HG02571 (cell line): Measurements from ENCODE around the gene TRAP1.
"Not testable (repeated sequence)": the region's sequence is repeated elsewhere in the genome, so short reads cannot be mapped to it uniquely, and the experiment has no call there.

Experiments used
- ATAC-seq: cut with Tn5 transposase; IDR thresholded peaks from one replicate; pipeline ENCODE4 v1.9.1; 2021; ENCODE audit warnings: mild to moderate bottlenecking, moderate library complexity; ENCODE audit not compliant: unreplicated experiment

The TRAP1 gene

DNA sequence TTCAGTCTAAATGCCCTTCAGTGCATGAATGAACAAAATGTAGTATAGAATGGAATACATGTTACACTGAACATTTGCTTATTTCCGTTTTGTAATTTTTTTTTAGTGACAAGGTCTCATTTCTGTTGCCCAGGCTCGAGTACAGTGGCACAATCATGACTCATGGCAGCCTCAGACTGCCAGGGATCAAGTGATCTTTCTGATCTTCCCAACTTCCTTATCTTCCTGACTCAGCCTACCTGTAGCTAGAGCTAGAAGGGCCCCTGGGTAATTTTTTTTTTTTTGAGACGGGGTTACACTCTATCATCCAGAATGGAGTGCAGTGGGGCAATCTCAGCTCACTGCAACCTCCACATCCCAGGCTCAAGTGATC, 98.6 kb downstream of the TRAP1 start:
- ATAC-seq: no peak

DNA sequence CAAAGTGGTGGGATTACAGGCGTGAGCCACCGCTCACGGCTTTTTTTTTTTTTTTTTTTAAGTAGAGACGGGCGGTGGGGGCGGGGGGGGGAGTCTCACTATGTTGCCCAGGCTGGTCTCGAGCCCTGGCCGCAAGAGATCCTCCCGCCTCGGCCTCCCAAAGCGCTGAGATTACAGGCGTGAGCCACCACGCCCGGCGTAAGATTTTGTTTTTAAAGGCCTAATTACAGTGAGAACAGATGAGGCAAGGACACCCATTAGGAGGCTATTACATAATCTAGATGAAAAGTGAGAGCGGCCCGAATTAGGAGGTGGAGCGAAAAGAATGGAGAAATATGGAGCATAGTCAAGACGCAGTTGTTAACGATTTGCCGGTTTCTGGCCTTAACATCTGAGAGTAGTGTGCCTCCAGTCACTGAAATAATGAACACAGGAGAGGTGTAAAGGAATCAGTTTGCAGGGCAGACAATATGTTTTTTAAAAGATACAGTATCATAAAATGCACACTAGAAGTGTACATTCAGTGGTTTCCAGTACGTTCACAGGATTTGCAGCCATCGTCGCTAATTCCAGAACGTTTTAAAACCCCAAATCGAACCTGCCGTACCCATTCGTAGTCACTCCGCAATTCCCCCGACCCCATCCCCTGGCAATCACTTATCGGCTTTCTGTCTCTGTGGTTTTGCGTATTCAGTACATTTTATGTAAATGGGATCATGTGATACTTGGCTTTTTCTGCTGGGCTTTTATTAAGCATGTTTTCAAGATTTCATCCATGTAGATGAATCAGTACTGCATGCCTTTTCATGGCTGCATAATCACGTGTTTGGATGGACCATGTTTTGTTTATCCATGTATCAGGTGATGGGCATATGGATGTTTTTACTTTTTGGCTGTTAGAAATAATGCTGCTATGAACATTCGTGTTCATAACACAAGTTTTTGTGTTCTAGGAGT, 104.5 kb downstream of the TRAP1 start:
- no peak for ATAC-seq

DNA sequence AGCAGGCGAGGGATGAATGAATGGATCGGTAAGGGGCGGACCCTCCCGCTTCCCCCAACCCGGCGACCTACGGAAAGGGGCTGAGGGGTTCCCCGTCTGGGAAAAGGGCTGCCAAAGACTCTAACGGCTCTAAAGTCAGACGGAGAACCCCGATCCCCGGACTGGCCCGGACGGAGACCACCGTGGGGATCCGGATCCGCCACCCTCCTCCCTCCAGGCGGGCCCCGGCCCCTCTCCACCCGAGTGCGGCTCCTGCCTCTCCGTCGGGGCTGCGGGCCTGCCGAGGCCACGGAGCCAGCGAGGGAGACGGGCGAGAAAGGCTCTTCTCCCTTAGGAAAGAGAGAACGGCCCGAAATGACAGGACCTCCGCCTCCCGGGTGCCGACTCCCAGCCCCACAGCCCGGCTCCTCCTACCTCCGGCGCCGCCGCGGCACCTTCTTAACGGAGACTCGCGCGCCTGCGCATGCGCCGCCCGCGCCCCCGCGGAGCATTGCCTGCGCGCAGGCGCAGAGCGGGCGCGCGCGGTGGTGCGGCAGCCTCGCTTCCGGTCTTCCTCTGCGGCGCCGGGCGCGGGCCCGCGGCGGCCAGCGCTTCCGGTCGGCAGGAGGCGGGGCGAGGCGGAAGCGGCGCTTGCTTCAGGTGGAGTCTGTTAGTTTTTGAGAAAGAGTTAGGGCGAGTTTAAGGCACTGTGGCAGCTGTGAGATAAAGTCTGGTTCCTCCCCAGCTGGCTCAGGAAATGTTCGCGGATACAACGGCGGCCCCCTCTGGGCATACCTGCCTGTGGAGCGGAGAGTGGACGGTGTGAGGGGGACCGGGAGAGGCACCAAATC, 106.0 kb downstream of the TRAP1 start, which contains the start of gene SLX4:
TSS of gene SLX4 (minus strand) at position 461 of the 830 bp plus-strand sequence. CDS start 2,642 bp downstream, outside the sequence.
- ATAC-seq: peak; percentile 81

DNA sequence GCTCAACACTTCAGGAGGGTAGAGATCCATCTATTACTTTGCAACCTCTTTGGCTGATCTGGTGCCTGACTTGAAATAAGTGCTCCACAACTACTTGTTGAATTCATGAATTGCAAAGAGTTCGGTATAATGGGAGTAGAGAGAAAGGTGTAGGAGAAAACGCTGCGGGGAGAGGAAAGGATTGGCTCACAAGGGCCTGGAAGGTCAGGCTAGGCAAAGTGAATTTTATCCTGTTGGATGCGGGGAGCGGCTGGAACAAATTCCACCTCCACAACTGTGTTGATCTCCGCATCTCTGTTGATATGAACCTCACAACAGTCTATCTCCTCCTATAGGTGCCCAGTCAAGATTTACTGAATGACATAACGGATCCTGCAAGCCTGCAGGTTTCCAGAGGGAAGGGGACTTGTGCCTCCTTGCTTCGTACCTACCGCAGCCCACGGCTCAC, 106.6 kb downstream of the TRAP1 start:
- no peak for ATAC-seq

DNA sequence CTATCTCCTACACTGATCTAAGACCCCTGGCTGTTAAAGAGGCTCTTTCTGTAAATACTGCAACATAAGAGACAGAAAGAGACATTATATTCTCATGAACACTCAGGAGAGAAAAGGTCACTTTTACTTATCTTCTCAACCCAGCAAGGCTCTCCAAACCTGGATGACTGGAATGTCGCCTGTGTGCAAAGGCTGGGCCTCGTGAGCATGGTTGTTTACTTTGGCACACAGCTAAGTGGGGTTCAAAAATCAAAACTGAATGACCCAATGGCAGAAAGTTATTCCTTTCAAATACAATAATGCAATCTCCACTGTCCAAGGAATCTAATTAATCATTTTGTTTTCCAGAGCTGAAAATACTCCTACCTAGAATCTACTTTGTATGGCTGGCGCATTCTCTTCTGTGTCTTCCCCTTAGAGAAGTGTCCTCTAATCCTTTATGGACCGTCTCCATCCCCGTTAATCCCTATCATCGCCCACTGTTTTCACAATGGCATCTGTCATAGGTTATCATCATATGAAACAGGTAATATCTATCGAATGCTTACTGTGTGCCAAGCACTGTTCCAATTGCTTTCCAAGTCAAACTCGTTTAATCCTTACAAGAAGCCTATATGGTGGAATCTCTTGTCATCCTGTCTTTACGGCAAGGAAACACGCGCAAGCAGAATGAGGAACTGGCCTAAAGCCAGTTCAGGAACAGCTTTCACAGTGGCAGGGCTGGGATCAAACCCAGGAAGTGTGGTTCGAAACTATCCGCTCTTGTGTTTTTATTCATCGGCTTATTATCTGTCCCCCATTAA, 107.2 kb downstream of the TRAP1 start:
- ATAC-seq: no peak

DNA sequence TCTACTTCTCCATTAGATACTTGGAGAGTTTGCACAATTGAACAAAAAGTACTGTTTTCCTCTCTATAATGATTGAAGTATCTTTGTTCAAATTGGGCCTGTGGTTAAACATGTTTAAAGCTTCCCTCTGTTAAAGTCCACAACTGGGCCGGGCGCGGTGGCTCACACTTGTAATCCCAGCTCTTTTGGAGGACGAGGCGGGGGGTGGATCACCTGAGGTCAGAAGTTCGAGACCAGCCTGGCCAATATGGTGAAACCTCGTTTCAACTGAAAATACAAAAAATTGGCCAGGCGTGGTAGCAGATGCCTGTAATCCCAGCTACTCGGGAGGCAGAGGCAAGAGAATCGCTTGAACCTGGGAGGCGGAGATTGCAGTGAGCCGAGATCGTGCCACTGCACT, 108.3 kb downstream of the TRAP1 start:
- ATAC-seq: not testable (repeated sequence)

DNA sequence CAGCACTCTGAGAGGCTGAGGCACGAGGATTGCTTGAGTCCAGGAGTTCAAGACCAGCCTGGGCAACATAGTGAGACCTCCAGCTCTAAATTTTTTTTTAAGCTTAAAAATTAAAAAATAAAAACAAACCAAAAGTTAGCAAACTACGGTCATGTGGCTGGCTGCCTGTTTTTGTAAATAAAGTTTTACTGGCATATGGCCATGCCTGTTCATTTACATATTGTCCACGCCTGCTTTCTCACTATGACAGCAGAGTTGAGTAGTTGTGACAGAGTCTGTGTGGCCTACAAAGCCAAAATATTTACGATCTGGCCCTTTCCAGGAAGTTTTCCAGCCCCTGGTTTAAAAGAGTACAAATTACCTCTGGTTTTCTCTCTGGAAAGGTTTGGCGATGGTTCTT, 109.3 kb downstream of the TRAP1 start:
- ATAC-seq: no peak
